B cell (primary cell): Measurements from ENCODE around the gene RAC2. TPM values are rescaled to one million over a fixed set of nuclear protein-coding genes. Genes with fewer than 3 reads are reported as not detected.

ENCODE experiments used
- ATAC-seq: fragments of 200-7000 bp; cut with Tn5 transposase; one replicate; pipeline ENCODE4 v1.10.0; 2021; ENCODE audit warnings: low read depth, mild to moderate bottlenecking, moderate number of reproducible peaks, moderate library complexity
- CTCF ChIA-PET: fragments of 350-600 bp; sonication (Branson Sonifier 250); formaldehyde crosslinking; loops from one replicate; lab custom pipeline; 2021; ENCODE audit warnings: antibody characterized with exemption, inconsistent platforms; lab: Charles Lee
- POLR2A ChIA-PET: fragments of 350-600 bp; sonication (Branson Sonifier 250); formaldehyde crosslinking; loops from one replicate; lab custom pipeline; 2021; ENCODE audit warnings: antibody characterized with exemption; lab: Charles Lee
- DNase-seq: peaks from one replicate; pipeline ENCODE4 v3.0.0; 2013
- H2AFZ ChIP-seq: 2 replicates; pipeline ENCODE4 v1.6.1; 2012; ENCODE audit warnings: mild to moderate bottlenecking, low read depth, low read length; ENCODE audit not compliant: insufficient read depth, poor library complexity, severe bottlenecking
- H3K27ac ChIP-seq, 2 donors: 1 replicate in 1 of 2; 2 replicates in 1 of 2; pipeline ENCODE4 v1.5.1; 2012 to 2013; ENCODE audit warnings: low read length in 2 of 2, mild to moderate bottlenecking in 2 of 2, moderate library complexity in 1 of 2
- H3K27me3 ChIP-seq, 4 experiments: fragments of 200-600 bp in 1 of 4; sonication (generic) in 1 of 4; replicated peaks in 1 of 4; 1 replicate in 2 of 4; 2 replicates in 2 of 4; pipeline versions ENCODE4 v1.6.1 to v1.7.0; 2013 to 2016; ENCODE audit warnings: low read length in 3 of 4, mild to moderate bottlenecking in 2 of 4, mixed read lengths in 1 of 4, moderate library complexity in 1 of 4; ENCODE audit not compliant: insufficient read depth in 4 of 4, control insufficient read depth in 3 of 4; ENCODE audit errors: control extremely low read depth in 1 of 4
- H3K36me3 ChIP-seq, 2 experiments: replicated peaks in 1 of 2; 1 replicate in 1 of 2; 2 replicates in 1 of 2; pipeline versions ENCODE4 v1.6.1 to v1.7.1; 2013; ENCODE audit warnings: low read length in 1 of 2; ENCODE audit not compliant: insufficient read depth in 2 of 2, control insufficient read depth in 1 of 2; ENCODE audit errors: control extremely low read depth in 1 of 2, extremely low read depth in 1 of 2
- H3K4me1 ChIP-seq, 2 donors: fragments of 200-600 bp in 1 of 2; sonication (generic) in 1 of 2; 1 replicate in 1 of 2; 2 replicates in 1 of 2; pipeline versions ENCODE4 v1.5.1 to v1.6.1; 2013 to 2017; ENCODE audit warnings: low read length in 2 of 2; ENCODE audit not compliant: control insufficient read depth in 2 of 2, insufficient read depth in 2 of 2
- H3K4me2 ChIP-seq: replicated peaks from 2 replicates; pipeline ENCODE3; 2012; ENCODE audit warnings: mild to moderate bottlenecking, low read depth, low read length; ENCODE audit not compliant: poor library complexity, severe bottlenecking
- H3K4me3 ChIP-seq, 5 experiments: fragments of 200-600 bp in 1 of 5; sonication (generic) in 1 of 5; 1 replicate in 3 of 5; 2 replicates in 2 of 5; pipeline versions ENCODE4 v1.5.1 to v1.7.0; 2011 to 2016; ENCODE audit warnings: low read length in 4 of 5, mild to moderate bottlenecking in 4 of 5, low read depth in 2 of 5, control low read depth in 1 of 5, moderate library complexity in 1 of 5; ENCODE audit not compliant: insufficient read depth in 1 of 5; ENCODE audit errors: control extremely low read depth in 1 of 5, extremely low read depth in 1 of 5
- H3K79me2 ChIP-seq: fragments of 200-600 bp; sonication (generic); one replicate; pipeline ENCODE4 v1.6.0; 2016; ENCODE audit warnings: low read length; ENCODE audit not compliant: control insufficient read depth, insufficient read depth
- H3K9ac ChIP-seq: fragments of 200-600 bp; sonication (generic); 2 replicates; pipeline ENCODE4 v1.6.1; 2017; ENCODE audit warnings: mild to moderate bottlenecking, low read length, moderate library complexity
- H3K9me3 ChIP-seq, 3 donors: one replicate each; pipeline versions ENCODE4 v1.6.1 to v1.7.1; 2013; ENCODE audit warnings: low read length in 2 of 3; ENCODE audit not compliant: control insufficient read depth in 2 of 3, insufficient read depth in 1 of 3; ENCODE audit errors: control extremely low read depth in 1 of 3
- H4K20me1 ChIP-seq: 2 replicates; pipeline ENCODE4 v1.6.0; 2012; ENCODE audit warnings: mild to moderate bottlenecking, low read length; ENCODE audit not compliant: insufficient read depth, control insufficient read depth, poor library complexity, severe bottlenecking
- H3K27ac Mint-ChIP-seq: one replicate; pipeline ENCODE4 v1.8.0; 2021; ENCODE audit warnings: mixed read lengths
- H3K27me3 Mint-ChIP-seq: one replicate; pipeline ENCODE4 v1.8.0; 2021; ENCODE audit warnings: mixed read lengths
- H3K4me1 Mint-ChIP-seq: one replicate; pipeline ENCODE4 v1.8.0; 2021; ENCODE audit warnings: mixed read lengths
- H3K4me3 Mint-ChIP-seq: one replicate; pipeline ENCODE4 v1.8.0; 2021; ENCODE audit warnings: mixed read lengths
- H3K9me3 Mint-ChIP-seq: one replicate; pipeline ENCODE4 v1.8.0; 2022; ENCODE audit warnings: mixed read lengths; ENCODE audit not compliant: insufficient read depth
- EZH2 ChIP-seq: IDR thresholded peaks from 2 replicates; pipeline ENCODE4 v1.6.1; 2012; ENCODE audit warnings: borderline replicate concordance, low read depth, mild to moderate bottlenecking, moderate library complexity, low read length; ENCODE audit not compliant: insufficient read depth, poor library complexity, severe bottlenecking
- WGBS: methylation state at CpG from one replicate; pipeline ENCODE4 v1.1.5; 2013; ENCODE audit warnings: missing lambda C conversion rate; ENCODE audit not compliant: insufficient coverage; 5-methylcytosine and 5-hydroxymethylcytosine counted together
- intact Hi-C: fragments of 100-400 bp; cut with micrococcal nuclease; formaldehyde crosslinking; loops from one replicate; pipeline ENCODE4 v1.10.0; 2022
- polyA plus RNA-seq: library from polyadenylated mRNA; depleted of rRNA; stranded (reverse); fragments of >200 nt; gene quantifications from 2 replicates; pipeline ENCODE4 v1.2.3, GENCODE V29; 2012
- total RNA-seq, 2 donors: library from RNA; stranded (reverse); fragments of 120-200 nt in 1 of 2; gene quantifications; 1 replicate in 1 of 2; 2 replicates in 1 of 2; pipeline versions ENCODE4 v1.2.3 to v1.2.4, GENCODE V29; 2013 to 2022
- TF ChIP-seq, protein P1 (sequence below): fragments of 200-600 bp; IDR thresholded peaks from one replicate; pipeline ENCODE4 v1.8.0; 2022; ENCODE audit warnings: antibody characterized with exemption, mild to moderate bottlenecking

Gene RAC2
- total and polyA plus RNA-seq, 2 donors (not counting 1 experiment from before 2014, with no cell fraction given), result 273 to 776 TPM

DNA sequence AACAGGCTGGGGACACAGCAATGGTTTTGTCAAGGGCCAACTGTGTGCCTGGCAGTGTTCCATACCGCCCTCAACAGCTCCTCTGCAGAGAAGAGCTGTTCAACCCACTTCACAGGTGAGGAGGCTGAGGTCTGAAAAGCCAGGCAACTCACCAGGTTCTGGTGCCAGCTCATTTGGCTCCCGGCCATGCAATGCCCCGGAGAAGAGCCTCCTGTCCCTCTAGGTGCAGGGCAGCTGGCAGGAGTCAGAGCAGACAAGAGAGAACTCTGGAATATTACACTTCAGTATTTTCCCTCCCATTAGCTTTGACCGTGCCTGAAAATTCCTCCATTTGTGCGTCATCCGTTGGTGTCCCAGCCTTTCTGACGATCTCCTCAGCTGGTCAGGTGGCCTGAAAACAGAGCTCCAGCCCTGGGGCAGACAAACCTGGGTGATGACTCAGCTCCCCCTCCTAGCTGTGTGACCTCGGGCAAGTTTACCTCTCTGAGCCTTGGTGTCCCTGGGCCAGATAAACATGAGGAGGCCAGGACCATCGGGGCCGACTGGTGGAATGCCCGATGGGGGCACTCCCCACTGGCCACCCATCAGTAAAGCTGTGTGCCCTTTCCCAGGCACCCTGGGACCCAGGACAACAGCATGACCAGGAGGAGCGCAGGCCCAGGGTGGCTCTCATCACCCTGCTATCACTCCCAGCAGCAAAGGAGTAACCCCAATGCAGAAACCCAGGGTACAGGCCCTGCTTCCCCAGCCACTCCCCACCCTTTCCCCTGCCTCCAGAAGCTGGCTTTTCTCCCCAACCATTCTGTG lies 46.4 kb downstream of the RAC2 start:
- Histone ChIP-seq H3K36me3 (peaks cover 0 to 5% of the 10 kb centered on the region in 2 experiments), H3K9me3 (no peaks in the 10 kb centered on the region), H2AFZ (peak overlapping the region; percentile 85), H3K27ac (peak overlapping the region; percentile 62 to 85), H3K79me2 (peaks cover 16% of the 10 kb centered on the region), H3K4me3 (peak overlapping the region in 1 of 5 experiments; percentile 80), H3K9ac (peak overlapping the region; percentile 72), H3K4me1 (peaks cover 21 to 28% of the 10 kb centered on the region in 2 donors), H3K4me2 (peak overlapping the region; percentile 98), H3K27me3 (no peaks in the 10 kb centered on the region), H4K20me1 (no peaks in the 10 kb centered on the region)
- H3K27ac Mint-ChIP-seq, result peak overlapping the region; percentile 97
- H3K4me3 Mint-ChIP-seq, result peak overlapping the region; percentile 93
- H3K27me3 Mint-ChIP-seq, result no peaks in the 10 kb centered on the region
- H3K9me3 Mint-ChIP-seq, result no peaks in the 10 kb centered on the region
- CTCF ChIA-PET, result interaction anchor here (0.9 to 7.3 kb wide), 17 partner anchors 9 to 439 kb away, joined by 3 to 119 read pairs (median 4); partner anchors contain the start of genes C1QTNF6 and RAC2
- DNase-seq (no peak), ATAC-seq (no peak)
- H3K4me1 Mint-ChIP-seq, result peaks cover 32% of the 10 kb centered on the region
- POLR2A ChIA-PET, result interaction anchor here (0.6 to 4.8 kb wide), 3 partner anchors 21 to 50 kb away, joined by 3 to 45 read pairs (median 17); partner anchors contain the start of gene RAC2
- intact Hi-C loops, result loop anchor here (1.0 to 5.0 kb wide), 3 partner anchors 31 to 220 kb away; no protein-coding TSS in a partner anchor
- 89% methylated on average over 12 of the region's 12 CpGs for WGBS
- TF ChIP-seq EZH2, result no peak
- TF ChIP-seq, protein P1, sequence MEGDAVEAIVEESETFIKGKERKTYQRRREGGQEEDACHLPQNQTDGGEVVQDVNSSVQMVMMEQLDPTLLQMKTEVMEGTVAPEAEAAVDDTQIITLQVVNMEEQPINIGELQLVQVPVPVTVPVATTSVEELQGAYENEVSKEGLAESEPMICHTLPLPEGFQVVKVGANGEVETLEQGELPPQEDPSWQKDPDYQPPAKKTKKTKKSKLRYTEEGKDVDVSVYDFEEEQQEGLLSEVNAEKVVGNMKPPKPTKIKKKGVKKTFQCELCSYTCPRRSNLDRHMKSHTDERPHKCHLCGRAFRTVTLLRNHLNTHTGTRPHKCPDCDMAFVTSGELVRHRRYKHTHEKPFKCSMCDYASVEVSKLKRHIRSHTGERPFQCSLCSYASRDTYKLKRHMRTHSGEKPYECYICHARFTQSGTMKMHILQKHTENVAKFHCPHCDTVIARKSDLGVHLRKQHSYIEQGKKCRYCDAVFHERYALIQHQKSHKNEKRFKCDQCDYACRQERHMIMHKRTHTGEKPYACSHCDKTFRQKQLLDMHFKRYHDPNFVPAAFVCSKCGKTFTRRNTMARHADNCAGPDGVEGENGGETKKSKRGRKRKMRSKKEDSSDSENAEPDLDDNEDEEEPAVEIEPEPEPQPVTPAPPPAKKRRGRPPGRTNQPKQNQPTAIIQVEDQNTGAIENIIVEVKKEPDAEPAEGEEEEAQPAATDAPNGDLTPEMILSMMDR, result no peak
